K562 (cell line): ENCODE measurements around the gene CTNNBL1.

Source experiments
- NONO ChIP-seq, 2 experiments: fragments of 200-400 bp in 1 of 2; fragments of 450-650 bp in 1 of 2; formaldehyde crosslinking in 1 of 2; IDR thresholded peaks; 2 replicates each; pipeline ENCODE4 v1.6.1; 2017; ENCODE audit warnings: low read depth in 2 of 2, mild to moderate bottlenecking in 2 of 2, moderate library complexity in 2 of 2, low read length in 1 of 2
- RUNX1 ChIP-seq: sonication (generic); IDR thresholded peaks from 2 replicates; pipeline ENCODE4 v1.6.1; 2016; ENCODE audit warnings: antibody characterized with exemption, low read depth
- TRIM28 ChIP-seq: fragments of 450-650 bp; IDR thresholded peaks from 2 replicates; pipeline ENCODE4 v1.6.1; 2017
- TF ChIP-seq, protein P1 (sequence below): sonication (generic); formaldehyde crosslinking; IDR thresholded peaks from 2 replicates; pipeline ENCODE4 v1.8.1; 2023; ENCODE audit warnings: mild to moderate bottlenecking, missing genetic modification reagents, moderate library complexity

DNA sequence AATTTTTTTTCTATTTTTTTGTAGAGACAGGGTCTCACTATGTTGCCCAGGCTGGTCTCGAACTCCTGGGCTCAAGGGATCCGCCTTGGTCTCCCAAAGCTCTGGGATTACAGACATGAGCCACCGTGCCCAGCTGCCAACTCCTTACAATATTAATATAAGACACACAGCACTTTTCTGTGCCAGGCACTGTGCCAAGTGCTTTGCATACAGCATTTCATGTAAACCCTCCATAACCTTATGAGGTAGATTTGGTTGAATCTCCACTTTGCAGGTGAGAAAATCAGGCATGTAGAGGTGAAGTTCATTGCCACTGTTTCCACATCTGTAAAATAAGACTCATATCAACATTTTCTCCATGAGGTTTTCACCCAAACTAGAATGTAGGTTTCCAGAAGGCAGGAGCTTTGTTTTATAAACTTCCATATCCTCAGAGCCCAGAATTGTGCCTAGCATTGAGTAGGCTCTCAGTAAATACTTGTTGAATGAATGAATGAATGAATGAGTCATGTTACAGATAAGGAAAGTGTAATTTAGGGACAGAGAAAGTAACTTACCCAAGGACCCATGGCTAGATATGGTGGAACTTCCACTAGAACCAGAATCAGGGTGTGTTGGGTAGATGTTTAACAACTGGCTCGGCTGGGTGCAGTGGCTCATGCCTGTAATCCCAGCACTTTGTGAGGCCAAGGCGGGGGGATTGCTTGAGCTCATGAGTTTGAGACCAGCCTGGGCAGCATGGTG lies 3.0 kb upstream of the CTNNBL1 start:
- TF ChIP-seq NONO (IDR thresholded peaks at IDR 0.05; ENCODE audit: low read depth in 2 of 2, low read length in 1 of 2): no peak
- TF ChIP-seq RUNX1: no peak
- TF ChIP-seq TRIM28: no peak
- TF ChIP-seq, protein P1, sequence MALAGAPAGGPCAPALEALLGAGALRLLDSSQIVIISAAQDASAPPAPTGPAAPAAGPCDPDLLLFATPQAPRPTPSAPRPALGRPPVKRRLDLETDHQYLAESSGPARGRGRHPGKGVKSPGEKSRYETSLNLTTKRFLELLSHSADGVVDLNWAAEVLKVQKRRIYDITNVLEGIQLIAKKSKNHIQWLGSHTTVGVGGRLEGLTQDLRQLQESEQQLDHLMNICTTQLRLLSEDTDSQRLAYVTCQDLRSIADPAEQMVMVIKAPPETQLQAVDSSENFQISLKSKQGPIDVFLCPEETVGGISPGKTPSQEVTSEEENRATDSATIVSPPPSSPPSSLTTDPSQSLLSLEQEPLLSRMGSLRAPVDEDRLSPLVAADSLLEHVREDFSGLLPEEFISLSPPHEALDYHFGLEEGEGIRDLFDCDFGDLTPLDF: no peak
